Stimulated activated CD4-positive, alpha-beta T cell treated with anti-CD3 and anti-CD28 coated beads, Interleukin-4, amount 100 ng/mL, for 1 hour (primary cell): ENCODE measurements around the gene WIPI1.

Experiments
- DNase-seq: peaks from one replicate; pipeline ENCODE4 v3.0.0-alpha.2; 2020

Gene WIPI1

DNA sequence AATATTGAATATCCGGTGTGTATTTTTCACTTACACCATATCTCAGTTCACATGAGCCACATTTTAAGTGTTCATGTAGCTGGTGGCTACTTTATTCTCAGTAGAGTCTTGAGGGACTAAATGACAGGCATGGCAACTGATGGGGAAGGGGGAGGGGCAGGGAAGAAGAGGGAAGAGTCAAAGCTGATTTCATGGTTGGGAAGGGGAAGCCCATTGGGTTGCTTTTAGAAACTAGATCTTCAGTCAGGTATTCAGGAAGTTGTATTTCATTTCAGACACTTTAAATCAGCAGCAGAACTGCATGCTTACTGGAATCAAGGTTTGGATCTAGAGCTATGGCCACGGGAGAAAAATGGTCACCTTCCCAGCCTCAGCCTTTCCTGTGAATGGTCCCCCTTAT lies 2.9 kb upstream of the WIPI1 start:
- DNase-seq, result no peak

GRCh38 chr17:68459037-68459639 lies 1.8 kb upstream of the WIPI1 start:
- no peak for DNase-seq

DNA sequence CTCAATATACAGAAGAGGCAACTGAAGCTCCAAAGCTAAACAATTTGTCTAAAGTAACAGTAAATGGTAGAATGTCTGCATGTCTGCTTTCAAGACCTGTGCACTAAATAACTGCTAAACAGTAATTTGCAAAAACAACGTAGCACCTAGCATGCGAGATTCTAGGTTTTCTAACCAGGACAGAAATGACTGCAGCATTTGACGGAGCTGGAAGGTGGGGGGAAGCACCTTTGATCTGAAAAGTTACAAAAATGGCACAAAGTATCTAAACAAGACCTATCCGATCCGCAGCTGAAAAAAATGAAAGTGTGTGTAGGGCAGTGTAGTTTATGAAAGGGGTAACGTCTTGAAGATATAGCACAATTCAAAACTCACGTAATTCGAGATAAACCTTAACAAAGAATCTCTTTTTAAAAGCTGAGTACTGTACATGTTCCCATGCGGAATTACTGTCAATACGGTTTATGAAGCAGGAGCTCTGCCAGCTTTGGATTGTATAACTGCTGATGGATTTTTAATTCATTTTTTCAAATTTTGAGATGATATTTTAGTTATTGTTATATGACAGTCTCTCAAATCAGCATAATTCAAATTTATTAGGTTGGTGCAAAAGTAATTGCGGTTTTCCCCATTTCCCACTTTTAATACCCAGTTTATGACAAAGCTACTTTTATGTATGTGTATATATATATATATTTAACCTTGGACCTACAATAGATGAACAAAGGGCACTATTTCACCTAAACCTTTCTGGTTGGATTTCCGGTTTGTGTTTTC lies 1.2 kb upstream of the WIPI1 start:
- no peak for DNase-seq

DNA sequence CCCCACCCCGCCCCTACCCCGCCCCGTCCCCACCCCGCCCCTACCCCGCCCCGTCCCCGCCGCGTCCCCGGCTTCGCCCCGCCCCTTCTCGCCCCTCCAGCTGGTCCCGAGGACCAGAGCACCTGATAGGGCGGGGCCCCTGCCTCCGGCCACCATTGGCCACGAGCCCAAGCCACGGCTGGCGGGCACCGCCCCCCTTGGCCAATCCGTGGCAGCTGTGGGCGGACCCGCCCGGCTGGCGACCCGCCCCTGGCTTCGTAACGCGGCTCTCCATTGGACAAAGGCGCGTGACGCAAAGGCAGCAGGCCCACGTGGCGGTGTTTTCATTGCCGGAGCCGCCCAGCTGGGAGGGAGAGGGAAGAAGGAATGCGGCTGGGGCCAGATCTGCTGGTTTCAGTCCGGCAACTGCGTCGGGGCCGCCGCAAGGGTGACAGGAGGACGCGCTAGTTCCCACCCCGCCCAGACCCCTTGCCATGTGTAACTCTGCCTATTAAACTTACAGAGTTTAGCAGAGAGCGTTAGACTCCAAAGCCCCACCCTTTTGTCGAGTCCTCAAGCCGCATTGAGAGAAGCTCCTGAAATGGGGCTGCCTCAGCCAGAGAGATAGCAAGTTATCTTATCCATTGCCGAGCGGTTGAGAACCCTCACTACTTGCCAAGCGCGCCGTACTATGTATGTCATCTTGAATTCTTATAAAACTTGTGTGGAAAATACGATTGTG lies 403 bp upstream of the WIPI1 start:
- peak; percentile 97 for DNase-seq

DNA sequence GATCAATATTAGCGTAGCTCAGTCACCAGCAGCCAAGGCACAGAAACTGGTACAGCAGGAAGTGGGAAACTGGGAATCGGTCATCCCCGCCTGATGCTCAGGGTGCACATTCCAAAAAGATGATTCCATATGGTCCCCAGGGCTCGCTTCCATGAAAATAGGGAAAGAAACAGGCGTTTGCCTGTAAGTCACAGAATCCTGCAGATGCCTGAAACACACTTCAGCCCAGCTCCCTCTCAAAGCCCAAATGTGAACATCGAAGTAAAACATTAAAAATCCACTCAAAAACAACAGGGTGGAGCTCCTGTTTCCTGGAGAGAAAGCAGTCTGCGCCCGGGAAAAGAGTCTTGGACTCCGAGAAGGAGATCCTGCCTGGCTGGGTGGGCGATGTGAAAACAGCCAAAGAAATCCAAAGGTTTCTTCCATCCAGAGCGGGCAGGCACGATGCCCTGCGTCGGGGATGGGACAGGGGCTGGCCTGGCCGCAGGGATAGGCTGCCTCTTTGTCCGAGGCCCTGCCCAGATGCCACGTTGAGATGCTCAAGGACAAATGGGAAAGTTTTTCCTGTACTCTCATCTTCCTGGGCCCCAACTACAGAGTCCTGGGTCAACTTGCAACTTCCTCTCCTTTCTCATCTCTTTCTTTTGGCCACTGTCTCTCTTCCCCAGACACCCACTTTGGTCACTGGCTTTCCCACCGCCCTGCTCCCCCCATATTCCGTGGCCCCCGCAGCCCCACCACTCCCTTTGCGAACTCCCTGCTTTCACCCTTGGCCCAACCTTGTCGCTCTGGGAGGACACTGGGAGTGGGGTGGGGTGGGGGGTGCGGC lies 743 bp downstream of the WIPI1 start:
- no peak for DNase-seq

DNA sequence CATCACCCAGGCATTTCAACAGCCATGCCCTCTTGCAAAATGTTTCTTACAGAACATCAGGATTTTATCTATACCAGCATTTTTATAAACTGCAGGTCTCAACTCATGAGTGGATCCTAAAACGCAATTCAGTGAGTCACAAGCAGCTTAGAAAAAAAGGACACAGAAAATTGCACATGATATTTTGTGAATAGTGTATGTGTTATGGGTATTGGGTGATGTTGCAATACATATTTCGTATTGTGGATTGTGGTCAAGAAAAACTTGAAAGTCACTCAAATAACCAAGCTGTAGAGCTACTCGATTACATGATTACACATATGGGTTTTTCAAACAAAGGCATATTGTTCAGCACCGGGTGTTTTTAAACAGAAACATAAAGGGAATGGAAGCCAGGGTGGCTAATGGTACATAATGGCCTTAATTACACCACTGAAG lies 1.4 kb downstream of the WIPI1 start:
- DNase-seq, result no peak

GRCh38 chr17:68453991-68454665 lies 3.2 kb downstream of the WIPI1 start:
- DNase-seq, result no peak

DNA sequence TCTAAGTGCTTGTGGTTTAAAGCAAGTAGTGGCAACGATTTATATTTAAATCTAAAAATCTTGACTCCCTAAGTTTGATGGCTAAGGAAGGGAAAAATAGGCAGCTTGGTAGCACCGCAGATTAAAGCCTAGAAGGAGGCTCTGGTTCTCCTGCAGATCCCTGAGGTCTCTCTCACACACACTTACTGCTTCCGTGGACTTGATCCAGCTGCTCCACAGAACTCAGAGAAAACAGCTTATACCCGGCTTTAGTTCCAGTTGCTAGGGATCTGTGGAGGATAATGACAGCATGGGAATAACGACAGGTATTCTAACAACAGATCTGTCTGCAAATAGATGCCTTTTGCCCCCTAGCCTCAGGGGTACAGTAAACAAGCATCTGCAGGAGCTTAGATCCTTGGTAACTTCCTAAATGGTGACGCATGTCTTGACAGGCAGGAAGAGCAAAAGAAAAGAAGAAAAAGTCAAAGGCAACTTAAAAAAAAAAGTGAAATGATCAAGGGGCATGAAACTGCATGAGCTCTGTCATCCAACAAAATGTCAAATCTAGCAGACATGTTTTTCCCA lies 4.5 kb downstream of the WIPI1 start:
- no peak for DNase-seq

DNA sequence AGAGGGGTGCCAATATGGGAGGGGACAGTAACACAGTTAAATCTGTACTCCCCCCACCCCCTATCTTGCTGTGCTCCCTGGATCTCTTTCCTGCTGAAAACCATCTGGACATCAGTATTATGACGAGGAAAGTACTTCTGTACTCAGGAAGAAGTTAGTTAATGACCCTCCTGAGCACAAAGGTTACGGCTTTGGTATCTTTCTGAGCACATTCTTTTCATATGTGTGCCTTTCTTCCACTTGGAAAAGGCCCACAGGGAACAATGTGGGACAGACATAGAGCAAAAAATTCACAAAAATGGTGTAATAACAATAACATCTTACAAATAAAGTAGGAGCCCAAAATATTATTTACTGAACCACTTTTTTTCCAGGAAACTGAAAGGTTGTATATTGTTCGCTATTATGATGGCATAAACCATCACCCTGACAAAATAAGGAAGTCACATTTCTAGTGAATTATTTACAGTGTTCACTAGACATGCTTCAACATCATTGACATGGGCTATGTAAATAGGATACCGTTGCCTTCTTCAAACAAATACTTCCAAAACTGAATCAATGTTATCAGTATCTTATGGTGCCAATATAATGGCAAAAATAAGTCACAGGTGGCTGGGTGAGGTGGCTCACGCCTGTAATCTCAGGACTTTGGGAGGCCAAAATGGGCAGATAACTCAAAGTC lies 5.5 kb downstream of the WIPI1 start:
- no peak for DNase-seq

- DNase-seq, result no peak
Measured at GRCh38 chr17:68450801-68451200, 6.5 kb downstream of the WIPI1 start.

DNA sequence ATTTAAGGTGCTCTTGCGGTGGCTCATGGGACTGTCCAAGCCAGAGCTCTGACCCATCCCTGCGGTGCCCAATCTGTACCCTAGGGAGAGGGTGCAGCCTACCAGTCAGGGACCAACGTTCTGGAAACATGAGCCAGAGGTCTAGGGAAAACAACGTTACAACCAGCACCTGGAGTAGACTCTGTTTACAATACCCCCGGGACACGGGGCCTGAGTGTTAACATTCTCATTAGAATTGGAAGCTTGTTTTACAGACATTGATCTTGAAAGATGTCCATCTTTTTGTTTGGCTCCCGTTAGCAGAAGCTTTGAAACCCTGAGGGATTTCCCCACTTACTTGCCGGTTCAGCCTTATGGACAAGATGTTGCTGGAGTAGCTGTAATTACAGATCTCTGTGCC lies 6.9 kb downstream of the WIPI1 start:
- DNase-seq, result no peak

DNA sequence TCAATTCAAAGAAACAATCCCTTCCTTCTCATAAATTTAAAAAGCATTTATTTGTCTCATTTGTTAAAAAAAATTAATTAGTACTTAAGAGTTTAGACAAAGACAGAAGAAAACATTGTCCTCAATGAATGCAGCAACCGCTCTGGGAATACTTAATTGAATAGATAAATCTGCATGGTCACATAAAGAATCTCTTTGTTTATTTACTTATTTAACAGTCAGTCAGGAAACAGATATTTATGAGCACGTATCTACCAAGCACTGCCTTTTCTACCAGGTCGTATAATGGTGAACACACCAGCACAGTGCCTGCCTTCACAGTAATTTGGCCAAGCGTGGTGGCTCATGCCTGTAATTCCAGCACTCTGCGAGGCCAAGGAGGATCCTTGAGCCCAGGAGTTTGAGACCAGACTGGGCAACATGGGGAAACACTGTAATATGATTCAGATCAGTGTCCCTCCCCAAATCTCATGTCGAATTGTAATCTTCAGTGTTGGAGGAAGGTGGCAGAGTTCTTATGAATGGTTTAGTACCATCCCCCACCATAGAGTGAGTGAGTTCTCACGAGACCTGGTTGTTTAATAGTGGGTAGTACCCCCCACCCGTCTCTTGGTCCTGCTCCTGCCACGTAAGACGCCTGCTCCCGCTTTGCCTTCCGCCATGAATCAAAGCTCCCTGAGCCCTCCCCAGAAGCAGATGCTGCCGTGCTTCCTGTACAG lies 8.1 kb downstream of the WIPI1 start:
- no peak for DNase-seq

DNA sequence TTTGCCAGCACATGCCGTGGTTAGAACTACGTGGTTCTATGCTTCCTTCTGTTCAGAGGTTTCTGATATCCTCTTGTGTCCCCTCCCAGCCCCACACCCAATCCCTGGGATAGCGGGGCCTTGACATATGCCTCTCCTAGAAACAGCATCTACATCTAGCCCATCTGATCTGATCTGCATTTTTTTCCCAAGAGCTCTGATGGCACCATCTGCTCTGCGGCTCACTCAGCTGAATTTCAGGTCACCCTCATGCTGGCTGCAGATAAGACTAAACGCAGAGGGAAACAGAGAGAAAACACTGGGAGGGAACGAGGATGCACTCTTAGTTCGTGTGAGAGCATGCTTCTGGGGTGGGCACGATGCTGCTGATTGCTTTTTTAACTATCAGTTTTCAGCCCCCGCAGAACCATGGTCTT lies 10.7 kb downstream of the WIPI1 start:
- no peak for DNase-seq

DNA sequence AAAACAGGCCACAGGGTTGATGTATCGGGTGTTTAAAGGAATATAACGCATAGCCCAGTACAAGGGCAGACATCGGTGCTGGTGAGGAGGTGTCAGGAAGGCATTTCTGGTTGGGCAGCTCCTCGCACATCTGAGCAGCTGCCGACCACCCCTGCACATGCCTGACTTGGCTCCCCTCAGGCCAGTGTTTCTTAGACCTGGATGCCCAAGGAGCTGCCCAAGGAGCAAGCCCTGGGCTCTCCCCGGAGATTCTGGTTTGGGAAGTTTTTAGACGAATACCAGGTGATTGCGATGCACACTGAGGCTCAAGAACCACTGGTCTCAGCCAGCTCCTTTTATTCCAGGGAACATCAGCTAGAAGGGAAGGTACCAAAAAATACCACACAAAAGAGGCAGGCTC lies 11.6 kb downstream of the WIPI1 start:
- DNase-seq, result no peak

GRCh38 chr17:68443972-68444464 lies 13.3 kb downstream of the WIPI1 start:
- no peak for DNase-seq

DNA sequence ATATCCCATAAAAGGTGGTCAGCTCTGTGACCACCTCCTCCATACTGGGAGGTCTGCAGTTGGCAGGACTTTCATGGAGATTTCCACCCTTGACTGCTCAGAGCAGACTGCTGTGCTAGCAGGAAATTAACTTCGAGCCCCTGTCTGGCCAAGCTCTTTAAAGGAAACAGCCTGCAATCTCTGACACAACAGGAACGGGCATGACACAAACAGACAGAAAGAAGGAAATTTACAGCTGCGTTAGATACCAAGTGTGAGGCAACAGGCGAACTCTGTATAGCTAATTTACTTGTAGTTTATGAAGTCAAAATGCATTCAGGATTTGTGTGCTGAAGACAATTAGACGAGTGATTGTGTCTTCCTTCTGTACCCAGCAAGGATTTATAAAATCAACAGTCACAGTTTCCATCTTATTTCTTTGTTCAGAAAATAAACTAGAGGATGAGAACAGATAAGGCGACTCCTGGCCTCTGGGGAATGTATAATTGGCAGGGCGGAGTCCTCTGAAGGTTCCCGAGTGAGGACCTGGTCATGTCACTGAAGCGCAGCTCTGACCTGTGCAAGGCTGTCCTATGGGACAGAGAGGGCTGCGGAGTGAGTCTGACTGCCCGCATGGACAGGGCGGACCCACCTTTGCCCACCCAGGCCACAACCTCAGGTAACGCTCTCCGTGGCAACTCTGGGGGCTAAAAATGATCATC lies 16.1 kb downstream of the WIPI1 start:
- DNase-seq, result no peak

- no peak for DNase-seq
Measured at GRCh38 chr17:68440526-68440925, 16.8 kb downstream of the WIPI1 start.

DNA sequence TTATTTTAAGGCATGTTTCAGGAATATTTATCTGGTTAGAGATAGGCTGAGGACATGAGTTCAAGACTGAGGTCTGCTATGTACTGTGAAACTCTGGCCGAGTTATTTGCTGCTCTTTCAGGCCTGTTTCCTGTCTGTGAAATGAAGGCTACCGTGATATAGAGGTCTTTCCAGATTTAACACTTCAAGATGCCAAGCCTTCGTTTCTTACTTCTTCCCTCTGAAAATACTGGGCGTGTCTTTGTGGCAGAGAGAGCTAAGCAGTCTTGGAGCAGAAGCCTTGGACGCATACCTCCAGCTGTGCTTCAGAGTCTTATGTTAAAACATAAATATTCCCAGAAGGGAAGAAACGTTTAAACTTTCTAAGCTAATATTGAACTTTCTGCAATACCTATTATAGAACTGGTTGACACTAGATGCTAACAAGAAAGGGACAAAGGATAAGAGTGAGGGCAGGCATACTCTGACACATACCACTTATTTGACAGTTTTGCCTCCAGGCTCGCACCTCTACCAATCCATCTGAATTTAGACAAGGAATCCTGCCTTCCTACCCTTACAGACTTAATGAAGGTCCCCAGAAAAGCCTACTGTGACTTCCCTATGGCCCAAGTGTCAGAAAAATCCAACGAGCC lies 17.5 kb downstream of the WIPI1 start:
- DNase-seq, result no peak

DNA sequence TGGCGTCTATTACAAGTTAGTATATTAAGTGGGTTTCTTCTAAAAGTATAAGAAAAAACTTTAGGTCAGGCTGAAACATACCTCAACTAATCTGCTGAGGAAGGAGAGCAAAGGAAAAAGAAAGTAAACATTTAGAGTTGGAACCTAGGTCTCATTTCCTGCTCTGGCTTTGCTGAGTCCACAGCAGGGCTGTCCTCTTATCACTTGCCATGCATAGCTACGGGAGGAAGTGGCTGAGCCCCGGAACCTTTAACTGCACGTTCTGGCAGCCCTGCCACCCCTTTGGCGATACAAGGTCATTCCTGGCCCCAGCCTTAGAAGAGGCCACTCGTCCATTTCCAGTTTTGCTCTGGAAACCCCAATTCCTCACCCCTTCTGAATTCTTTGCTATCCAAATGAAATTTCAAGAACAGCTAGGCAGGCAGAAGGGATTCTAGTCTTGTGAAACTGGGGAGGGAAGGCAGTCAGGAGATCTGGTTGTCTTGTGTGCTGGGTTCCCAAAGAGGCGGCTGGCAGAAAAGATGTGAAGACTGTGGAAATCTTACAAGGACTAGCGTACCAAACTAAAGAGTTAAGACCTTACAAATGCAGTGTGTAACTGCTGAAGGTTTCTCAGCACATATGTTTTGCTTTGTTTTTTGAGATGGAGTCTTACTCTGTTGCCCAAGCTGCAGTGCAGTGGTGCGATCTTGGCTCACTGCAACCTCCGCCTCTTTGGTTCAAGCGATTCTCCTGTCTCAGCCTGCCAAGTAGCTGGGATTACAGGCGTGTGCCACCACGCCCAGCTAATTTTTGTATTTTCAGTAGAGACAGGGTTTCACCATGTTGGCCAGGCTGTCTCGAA lies 19.1 kb downstream of the WIPI1 start:
- DNase-seq, result no peak
